H9 (cell line): ENCODE measurements around the gene CHMP2A. TPM values are rescaled to one million over a fixed set of nuclear protein-coding genes. Genes with fewer than 3 reads are reported as not detected.
"Not testable (repeated sequence)": the region's sequence is repeated elsewhere in the genome, so short reads cannot be mapped to it uniquely, and the experiment has no call there.

Experiments
- DNase-seq: peaks from one replicate; pipeline ENCODE4 v3.0.0-alpha.2; 2017
- H2AFZ ChIP-seq: one replicate; pipeline ENCODE4 v1.6.1; 2013; ENCODE audit warnings: mild to moderate bottlenecking, low read length, control low read depth, moderate library complexity
- H2AK5ac ChIP-seq: 2 replicates; pipeline ENCODE4 v1.6.1; 2013; ENCODE audit warnings: low read length, control low read depth, mixed read lengths; ENCODE audit not compliant: insufficient read length
- H2BK120ac ChIP-seq: one replicate; pipeline ENCODE4 v1.6.1; 2013; ENCODE audit warnings: low read depth, mild to moderate bottlenecking, low read length, control low read depth, inconsistent platforms; ENCODE audit not compliant: poor library complexity, severe bottlenecking
- H2BK12ac ChIP-seq: 2 replicates; pipeline ENCODE4 v1.6.1; 2013; ENCODE audit warnings: low read length, control low read depth, mixed read lengths, low read depth; ENCODE audit not compliant: insufficient read length
- H2BK15ac ChIP-seq: 2 replicates; pipeline ENCODE4 v1.6.1; 2013; ENCODE audit warnings: low read depth, low read length, control low read depth
- H2BK20ac ChIP-seq: one replicate; pipeline ENCODE4 v1.6.1; 2013; ENCODE audit warnings: low read depth, mild to moderate bottlenecking, low read length, control low read depth, inconsistent platforms; ENCODE audit not compliant: poor library complexity, severe bottlenecking
- H2BK5ac ChIP-seq: 2 replicates; pipeline ENCODE4 v1.6.1; 2013; ENCODE audit warnings: low read length, control low read depth, mixed read lengths; ENCODE audit not compliant: insufficient read length
- H3K14ac ChIP-seq: 2 replicates; pipeline ENCODE4 v1.6.1; 2013; ENCODE audit warnings: low read length, control low read depth; ENCODE audit not compliant: insufficient read depth
- H3K18ac ChIP-seq: 2 replicates; pipeline ENCODE4 v1.6.1; 2013; ENCODE audit warnings: low read depth, mild to moderate bottlenecking, mixed read lengths, low read length, control low read depth; ENCODE audit not compliant: insufficient read length
- H3K23ac ChIP-seq: 2 replicates; pipeline ENCODE4 v1.6.1; 2013; ENCODE audit warnings: low read length, control low read depth, mixed read lengths, low read depth; ENCODE audit not compliant: insufficient read length
- H3K23me2 ChIP-seq: 2 replicates; pipeline ENCODE4 v1.6.1; 2013; ENCODE audit warnings: low read depth, mild to moderate bottlenecking, mixed read lengths, low read length, control low read depth; ENCODE audit not compliant: insufficient read length, poor library complexity, severe bottlenecking
- H3K27ac ChIP-seq: 2 replicates; pipeline ENCODE4 v1.5.1; 2013; ENCODE audit warnings: low read length, control low read depth, mixed read lengths, low read depth; ENCODE audit not compliant: insufficient read length
- H3K27me3 ChIP-seq: 2 replicates; pipeline ENCODE4 v1.6.1; 2013; ENCODE audit warnings: low read length, control low read depth, inconsistent platforms; ENCODE audit not compliant: insufficient read depth
- H3K4ac ChIP-seq: 2 replicates; pipeline ENCODE4 v1.6.1; 2013; ENCODE audit warnings: low read depth, mild to moderate bottlenecking, control low read depth, inconsistent platforms, low read length, moderate library complexity
- H3K4me1 ChIP-seq: 2 replicates; pipeline ENCODE4 v1.6.1; 2013; ENCODE audit warnings: low read length, control low read depth, inconsistent platforms; ENCODE audit not compliant: insufficient read depth
- H3K4me2 ChIP-seq: 2 replicates; pipeline ENCODE4 v1.6.1; 2013; ENCODE audit warnings: low read length, control low read depth, mixed read lengths; ENCODE audit not compliant: insufficient read length, insufficient read depth
- H3K56ac ChIP-seq: 2 replicates; pipeline ENCODE4 v1.6.1; 2013; ENCODE audit warnings: low read depth, mild to moderate bottlenecking, mixed read lengths, low read length, control low read depth; ENCODE audit not compliant: insufficient read length
- H3K79me1 ChIP-seq: 2 replicates; pipeline ENCODE4 v1.6.1; 2013; ENCODE audit warnings: low read depth, mild to moderate bottlenecking, moderate library complexity, low read length, control low read depth, inconsistent platforms; ENCODE audit not compliant: insufficient read depth, poor library complexity, severe bottlenecking
- H3K79me2 ChIP-seq: 2 replicates; pipeline ENCODE4 v1.6.1; 2013; ENCODE audit warnings: low read length, control low read depth, inconsistent platforms; ENCODE audit not compliant: insufficient read depth
- H3K9ac ChIP-seq: 2 replicates; pipeline ENCODE4 v1.6.1; 2013; ENCODE audit warnings: low read length, control low read depth, mixed read lengths; ENCODE audit not compliant: insufficient read length; ENCODE audit errors: extremely low read depth
- H3K9me3 ChIP-seq: one replicate; pipeline ENCODE4 v1.6.1; 2013; ENCODE audit warnings: low read depth, low read length, inconsistent platforms; ENCODE audit not compliant: control insufficient read depth
- H3T11ph ChIP-seq: one replicate; pipeline ENCODE4 v1.6.1; 2013; ENCODE audit warnings: mild to moderate bottlenecking, low read length, control low read depth, inconsistent platforms
- H4K20me1 ChIP-seq: one replicate; pipeline ENCODE4 v1.6.1; 2013; ENCODE audit not compliant: control insufficient read depth, insufficient read length, insufficient read depth
- H4K5ac ChIP-seq: 2 replicates; pipeline ENCODE4 v1.6.1; 2013; ENCODE audit warnings: low read depth, mild to moderate bottlenecking, mixed read lengths, low read length, control low read depth; ENCODE audit not compliant: insufficient read length
- H4K8ac ChIP-seq: replicated peaks from 2 replicates; pipeline ENCODE4 v1.6.1; 2013; ENCODE audit warnings: low read length, control low read depth, mixed read lengths, low read depth; ENCODE audit not compliant: insufficient read length
- H4K91ac ChIP-seq: 2 replicates; pipeline ENCODE4 v1.6.1; 2013; ENCODE audit warnings: low read depth, mild to moderate bottlenecking, moderate library complexity, mixed read lengths, low read length, control low read depth; ENCODE audit not compliant: insufficient read length
- H3K27ac Mint-ChIP-seq, 3 experiments: 2 replicates in 2 of 3; 3 replicates in 1 of 3; pipeline ENCODE4 v1.8.0; 2020 to 2021; ENCODE audit warnings: mixed read lengths in 3 of 3, mild to moderate bottlenecking in 1 of 3, moderate library complexity in 1 of 3
- H3K27me3 Mint-ChIP-seq: 2 replicates; pipeline ENCODE4 v1.8.0; 2021; ENCODE audit warnings: low read depth, mild to moderate bottlenecking, moderate library complexity, mixed read lengths
- H3K36me3 Mint-ChIP-seq, 3 experiments: 2 replicates in 2 of 3; 3 replicates in 1 of 3; pipeline ENCODE4 v1.8.0; 2020 to 2021; ENCODE audit warnings: low read depth in 3 of 3, mixed read lengths in 3 of 3; ENCODE audit not compliant: insufficient read depth in 1 of 3
- H3K4me1 Mint-ChIP-seq, 2 experiments: 2 replicates each; pipeline ENCODE4 v1.8.0; 2020; ENCODE audit warnings: mixed read lengths in 2 of 2
- H3K4me3 Mint-ChIP-seq, 2 experiments: 2 replicates in 1 of 2; 3 replicates in 1 of 2; pipeline ENCODE4 v1.8.0; 2020 to 2021; ENCODE audit warnings: mild to moderate bottlenecking in 2 of 2, mixed read lengths in 2 of 2, moderate library complexity in 1 of 2
- H3K9me3 Mint-ChIP-seq, 2 experiments: 2 replicates in 1 of 2; 3 replicates in 1 of 2; pipeline ENCODE4 v1.8.0; 2020; ENCODE audit warnings: mild to moderate bottlenecking in 2 of 2, mixed read lengths in 2 of 2, moderate library complexity in 1 of 2
- WGBS: extraction: QIAGEN DNeasy Blood & Tissue Kit; methylation state at CpG from one replicate; pipeline ENCODE4 v1.1.7; 2013; ENCODE audit warnings: missing lambda C conversion rate, low lambda C conversion rate, mixed read lengths; ENCODE audit not compliant: insufficient read length; ENCODE audit errors: extremely low coverage; 5-methylcytosine and 5-hydroxymethylcytosine counted together
- total RNA-seq: library from RNA; stranded (reverse); gene quantifications from 2 replicates; pipeline ENCODE4 v1.2.1, GENCODE V29; 2021
- TF ChIP-seq, protein P1 (sequence below): fragments of 200-600 bp; sonication (generic); conservative IDR thresholded peaks from 3 replicates; pipeline ENCODE4 v1.8.0; 2021; ENCODE audit warnings: antibody characterized with exemption, mild to moderate bottlenecking

The CHMP2A gene
- total RNA-seq, 1 experiment from 2014 or later: 109 TPM

DNA sequence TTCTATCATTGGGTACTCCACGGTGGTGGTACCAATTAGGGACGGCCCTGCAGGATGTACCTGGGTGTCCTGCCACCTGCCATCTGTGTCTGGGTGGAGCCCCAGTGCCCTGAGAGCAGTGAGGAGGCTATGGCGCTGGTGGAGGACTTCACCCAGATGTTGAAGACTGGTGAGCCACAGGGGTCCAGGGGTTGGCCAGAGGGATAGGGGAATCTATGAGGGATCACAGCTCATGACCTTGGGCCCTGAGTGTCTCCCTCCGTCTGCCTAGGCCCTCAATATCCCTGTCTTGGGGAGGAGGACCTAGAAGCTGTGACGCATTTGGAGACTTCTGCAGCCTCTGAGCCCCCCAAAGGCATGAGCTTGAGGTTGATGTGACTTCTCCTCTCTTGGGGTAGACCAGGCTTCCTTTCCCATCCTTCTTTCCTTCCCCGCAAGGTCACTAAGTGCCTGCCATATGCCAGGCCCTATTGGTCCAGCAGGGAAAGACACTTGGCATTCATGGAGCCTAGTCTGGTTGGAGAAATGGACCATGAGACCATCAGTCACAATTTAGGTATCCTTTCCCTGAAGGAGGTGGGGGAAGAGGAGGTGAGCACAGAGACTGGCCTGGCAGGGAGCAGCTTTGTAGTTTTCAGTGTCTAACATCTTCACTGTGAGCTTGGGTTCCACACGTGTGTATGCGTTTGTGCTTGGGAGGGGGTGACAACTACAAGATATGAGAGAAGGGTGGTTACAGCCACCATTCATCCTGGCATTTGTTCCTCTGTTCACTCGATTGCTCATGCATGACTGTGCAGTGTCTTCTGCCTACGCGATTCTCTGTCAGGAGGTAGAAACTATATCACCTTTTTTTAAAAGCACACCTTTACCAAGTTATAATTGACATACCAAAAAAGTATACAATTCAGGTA lies 23.4 kb upstream of the CHMP2A start:
- Histone ChIP-seq H2BK20ac (no peak overlapping the region), H3K27ac (no peak overlapping the region), H3K23ac (no peak overlapping the region), H3K9ac (no peak overlapping the region), H3K79me1 (no peaks in the 10 kb centered on the region), H4K8ac (no peak overlapping the region), H3T11ph (no peak overlapping the region), H2BK12ac (no peak overlapping the region), H3K27me3 (no peaks in the 10 kb centered on the region), H3K4me2 (no peak overlapping the region), H3K14ac (no peak overlapping the region), H2AK5ac (no peak overlapping the region), H2BK5ac (no peak overlapping the region), H3K18ac (no peak overlapping the region), H4K5ac (no peak overlapping the region), H3K4ac (no peak overlapping the region), H4K91ac (no peak overlapping the region), H3K23me2 (peaks cover 9% of the 10 kb centered on the region), H2BK120ac (no peak overlapping the region), H3K79me2 (no peaks in the 10 kb centered on the region), H2BK15ac (no peak overlapping the region), H4K20me1 (no peaks in the 10 kb centered on the region), H3K4me1 (no peaks in the 10 kb centered on the region; the same call in 1 of the 2 replicates), H2AFZ (no peak overlapping the region), H3K56ac (no peak overlapping the region), H3K9me3 (no peaks in the 10 kb centered on the region)
- Mint-ChIP-seq H3K9me3 (no peaks in the 10 kb centered on the region; a peak in 2 of 5 replicates), H3K4me3 (no peak overlapping the region; a peak in 1 of 5 replicates), H3K27ac (peak overlapping the region in 2 of 3 experiments; percentile 55 to 56; a peak in 1 of 7 replicates), H3K4me1 (peaks cover 16 to 27% of the 10 kb centered on the region in 2 experiments), H3K36me3 (peaks cover 12 to 18% (median 14%) of the 10 kb centered on the region in 3 experiments), H3K27me3 (peaks cover 2% of the 10 kb centered on the region; the same call in 1 of the 2 replicates)
- TF ChIP-seq, protein P1, sequence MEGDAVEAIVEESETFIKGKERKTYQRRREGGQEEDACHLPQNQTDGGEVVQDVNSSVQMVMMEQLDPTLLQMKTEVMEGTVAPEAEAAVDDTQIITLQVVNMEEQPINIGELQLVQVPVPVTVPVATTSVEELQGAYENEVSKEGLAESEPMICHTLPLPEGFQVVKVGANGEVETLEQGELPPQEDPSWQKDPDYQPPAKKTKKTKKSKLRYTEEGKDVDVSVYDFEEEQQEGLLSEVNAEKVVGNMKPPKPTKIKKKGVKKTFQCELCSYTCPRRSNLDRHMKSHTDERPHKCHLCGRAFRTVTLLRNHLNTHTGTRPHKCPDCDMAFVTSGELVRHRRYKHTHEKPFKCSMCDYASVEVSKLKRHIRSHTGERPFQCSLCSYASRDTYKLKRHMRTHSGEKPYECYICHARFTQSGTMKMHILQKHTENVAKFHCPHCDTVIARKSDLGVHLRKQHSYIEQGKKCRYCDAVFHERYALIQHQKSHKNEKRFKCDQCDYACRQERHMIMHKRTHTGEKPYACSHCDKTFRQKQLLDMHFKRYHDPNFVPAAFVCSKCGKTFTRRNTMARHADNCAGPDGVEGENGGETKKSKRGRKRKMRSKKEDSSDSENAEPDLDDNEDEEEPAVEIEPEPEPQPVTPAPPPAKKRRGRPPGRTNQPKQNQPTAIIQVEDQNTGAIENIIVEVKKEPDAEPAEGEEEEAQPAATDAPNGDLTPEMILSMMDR: no peak
- WGBS: no CpG with 5 or more reads among the region's 11 CpGs
- DNase-seq: no peak

GRCh38 chr19:58577581-58577980 lies 22.7 kb upstream of the CHMP2A start:
- not testable (repeated sequence) for H4K20me1 ChIP-seq, H4K8ac ChIP-seq, H3K9me3 ChIP-seq, H2AK5ac ChIP-seq, H3K56ac ChIP-seq, H4K5ac ChIP-seq, H3K27me3 Mint-ChIP-seq, H3K9ac ChIP-seq, H3K14ac ChIP-seq, H2BK5ac ChIP-seq, H3K23ac ChIP-seq, H2BK12ac ChIP-seq, DNase-seq, H2BK15ac ChIP-seq, H3K27ac Mint-ChIP-seq, H2BK20ac ChIP-seq, H3K79me2 ChIP-seq, H3T11ph ChIP-seq, H4K91ac ChIP-seq, H3K4ac ChIP-seq, H2BK120ac ChIP-seq, H3K79me1 ChIP-seq, H3K27ac ChIP-seq, H3K4me3 Mint-ChIP-seq, H3K23me2 ChIP-seq, H3K4me1 ChIP-seq, H3K27me3 ChIP-seq, H3K4me2 ChIP-seq, H2AFZ ChIP-seq, H3K9me3 Mint-ChIP-seq, H3K18ac ChIP-seq
- WGBS: no CpG with 5 or more reads among the region's 2 CpGs
- H3K4me1 Mint-ChIP-seq: peaks cover 16 to 27% of the 10 kb centered on the region in 2 experiments
- peaks cover 6 to 11% (median 7%) of the 10 kb centered on the region in 3 experiments for H3K36me3 Mint-ChIP-seq
